HG03571 (cell line): Measurements from ENCODE around the gene CACNA1H.

Experiments
- ATAC-seq: cut with Tn5 transposase; IDR thresholded peaks from one replicate; pipeline ENCODE4 v1.9.1; 2021; ENCODE audit not compliant: unreplicated experiment

CACNA1H gene

DNA sequence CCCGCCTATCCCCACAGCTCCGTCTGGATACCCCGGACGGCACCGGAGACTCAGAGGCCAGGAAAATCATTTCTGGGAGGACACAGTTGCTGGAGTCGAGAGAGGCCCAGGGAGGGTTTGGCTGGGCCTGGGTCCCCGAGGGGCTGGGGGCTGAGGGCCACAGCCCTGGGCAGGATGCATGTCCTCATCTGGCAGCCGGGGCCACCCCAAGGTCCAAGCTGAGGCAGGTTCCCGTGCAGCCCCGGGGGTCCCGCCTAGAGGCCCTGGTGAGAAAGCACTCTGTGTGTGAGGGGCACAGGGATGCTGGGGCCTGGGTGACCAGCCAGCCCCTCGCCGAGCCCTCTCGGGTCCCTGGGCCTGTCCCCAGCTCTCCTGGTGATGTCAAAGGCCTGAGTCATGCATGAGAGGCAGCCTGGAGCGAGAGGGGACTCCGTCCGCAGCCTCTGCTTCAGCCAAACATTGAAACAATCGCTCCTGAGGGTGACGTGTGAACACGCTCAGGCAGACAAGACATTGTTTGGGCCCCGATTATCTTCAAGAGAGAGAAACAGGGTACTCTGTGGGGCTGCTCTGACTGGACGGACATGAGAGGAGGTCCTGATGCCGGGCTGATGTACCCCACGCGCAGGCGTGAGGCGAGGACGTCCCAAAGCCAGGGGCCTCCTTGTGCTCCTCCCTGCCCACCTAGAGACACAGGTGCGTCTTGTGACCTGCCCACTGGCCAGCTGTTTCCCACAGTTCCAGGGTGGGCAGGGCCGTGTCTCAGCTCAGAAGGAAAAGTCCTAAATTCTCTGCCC lies 31.1 kb upstream of the CACNA1H start:
- no peak for ATAC-seq

DNA sequence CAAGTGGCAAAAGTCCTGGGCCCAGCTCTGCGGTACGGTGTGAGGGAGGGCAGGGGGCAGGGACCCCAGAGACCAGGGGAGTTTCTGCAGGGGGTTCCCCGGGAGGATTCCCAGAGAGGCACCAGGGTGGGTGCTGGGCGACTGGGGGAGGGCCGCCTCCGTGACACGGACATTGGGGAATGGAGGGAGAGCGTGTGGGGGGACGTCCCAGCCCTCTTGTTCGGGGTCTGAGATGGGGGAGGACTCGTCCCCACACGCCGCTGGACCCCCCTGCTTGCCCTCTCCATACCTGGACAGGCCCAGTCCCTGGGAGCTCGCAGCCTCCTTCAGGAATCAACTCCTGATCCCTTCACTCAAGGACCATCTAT lies 30.5 kb upstream of the CACNA1H start:
- no peak for ATAC-seq

DNA sequence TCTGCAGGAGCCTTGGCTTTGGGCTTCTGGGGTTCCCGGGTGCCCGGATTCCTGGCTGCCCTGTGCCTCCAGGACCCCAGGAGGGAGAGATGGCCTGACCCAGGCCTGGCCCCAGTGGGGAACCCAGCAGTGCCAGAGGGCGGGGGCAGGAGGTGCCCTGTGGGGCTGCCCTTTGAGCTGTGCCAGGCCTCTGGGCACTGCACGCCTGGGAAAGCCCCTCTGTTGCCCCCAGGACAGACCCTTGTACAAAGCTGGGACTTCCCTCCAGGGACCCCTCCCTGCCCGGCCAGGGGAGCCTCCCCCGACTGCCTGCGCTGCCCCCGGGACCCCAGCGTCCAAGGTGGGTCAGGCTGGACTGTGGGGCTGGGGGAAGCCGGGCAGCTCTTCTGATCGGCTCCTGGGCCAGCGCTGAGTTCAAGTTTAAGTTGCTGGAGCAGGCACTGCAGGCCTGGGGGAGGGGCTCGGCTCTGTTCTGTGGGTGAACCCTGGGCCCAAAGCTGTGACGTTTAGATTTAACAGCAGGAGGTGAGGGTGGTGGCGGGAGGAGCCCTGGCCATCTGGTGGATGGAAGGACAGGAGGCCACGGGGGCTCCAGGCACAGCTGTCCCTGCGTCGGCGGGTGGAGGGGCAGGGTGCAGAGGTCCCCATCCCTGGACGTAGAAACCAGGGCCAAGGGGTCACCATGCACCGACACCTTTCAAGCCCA lies 29.2 kb upstream of the CACNA1H start:
- ATAC-seq, result no peak

DNA sequence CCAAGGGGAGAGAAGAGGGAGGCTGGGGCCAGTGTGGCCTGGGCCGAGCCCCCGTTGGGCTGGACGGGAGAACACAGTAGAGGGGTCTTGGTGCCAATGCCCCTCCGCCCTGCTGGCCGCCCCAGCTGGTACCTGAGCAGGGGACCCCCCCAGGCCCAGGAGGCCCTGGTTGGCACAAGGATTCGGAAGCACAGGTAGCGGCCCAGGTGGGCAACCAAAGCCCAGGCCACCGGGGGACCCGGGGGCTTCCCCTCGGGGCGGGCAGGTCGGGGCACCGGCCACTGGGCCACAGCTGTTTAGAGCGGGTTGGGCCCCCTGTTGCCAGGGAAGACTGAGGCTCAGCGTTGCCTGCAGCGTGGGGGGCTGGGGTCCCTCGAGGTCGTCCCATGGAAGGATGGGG lies 28.6 kb upstream of the CACNA1H start:
- no peak for ATAC-seq

DNA sequence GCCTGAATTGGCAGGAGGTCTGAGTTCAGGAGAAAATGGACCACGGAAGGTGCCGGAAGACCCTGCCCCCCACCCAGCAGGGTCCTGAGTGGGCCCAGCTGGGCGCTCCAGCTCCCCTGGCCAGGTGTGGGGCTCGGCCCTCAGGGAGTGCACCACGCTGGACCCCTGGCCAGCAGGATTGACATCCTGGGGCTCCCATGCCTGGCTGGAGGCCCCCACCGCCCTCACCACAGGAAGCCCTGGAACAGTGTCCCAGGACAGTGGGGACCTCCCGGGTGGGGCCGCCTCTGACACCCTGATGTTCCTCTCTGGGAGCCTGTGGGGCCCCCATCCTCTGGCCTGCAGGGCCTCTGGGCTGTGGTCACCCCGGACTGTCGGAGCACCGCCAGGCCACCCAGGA lies 28.1 kb upstream of the CACNA1H start:
- ATAC-seq, result no peak

DNA sequence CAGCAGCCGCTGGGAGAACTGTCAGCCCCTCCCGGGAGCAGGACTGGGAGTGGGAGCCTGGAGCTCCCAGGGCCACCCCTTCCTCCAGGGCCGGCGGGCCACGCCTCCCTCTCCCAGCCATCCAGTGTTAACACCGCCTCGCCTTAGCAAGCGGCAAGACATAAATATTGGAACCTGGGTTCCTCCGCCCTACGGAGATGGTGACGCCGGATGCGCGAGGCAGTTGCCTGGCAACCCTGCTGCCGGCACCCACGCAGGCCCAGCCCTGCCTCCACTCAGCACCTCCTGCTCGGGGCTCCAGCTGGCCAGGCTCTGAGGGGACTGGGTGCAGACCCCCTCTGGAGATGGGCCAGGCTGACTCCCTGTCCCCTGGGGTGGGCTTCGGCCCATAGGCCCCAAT lies 27.4 kb upstream of the CACNA1H start:
- ATAC-seq, result no peak

DNA sequence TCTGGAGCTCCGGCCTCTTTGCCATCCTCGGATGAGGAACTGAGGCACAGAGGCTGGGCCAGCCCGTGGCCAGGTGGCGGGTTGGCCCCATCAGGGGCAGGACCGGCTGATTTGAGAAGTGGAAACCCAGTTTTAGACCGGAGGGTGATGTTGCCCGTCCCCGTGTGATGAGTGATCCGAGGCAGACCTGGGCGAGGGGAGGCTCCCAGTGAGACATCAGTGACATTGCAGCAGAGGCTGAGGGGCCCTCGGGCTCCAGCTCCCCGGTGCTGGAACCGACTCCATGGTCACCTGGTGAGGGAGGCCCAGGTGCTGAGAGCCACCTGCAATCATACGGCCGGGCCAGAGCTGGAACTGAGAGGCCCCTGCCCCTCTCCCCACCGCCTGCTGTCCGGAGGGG lies 26.9 kb upstream of the CACNA1H start:
- no peak for ATAC-seq

DNA sequence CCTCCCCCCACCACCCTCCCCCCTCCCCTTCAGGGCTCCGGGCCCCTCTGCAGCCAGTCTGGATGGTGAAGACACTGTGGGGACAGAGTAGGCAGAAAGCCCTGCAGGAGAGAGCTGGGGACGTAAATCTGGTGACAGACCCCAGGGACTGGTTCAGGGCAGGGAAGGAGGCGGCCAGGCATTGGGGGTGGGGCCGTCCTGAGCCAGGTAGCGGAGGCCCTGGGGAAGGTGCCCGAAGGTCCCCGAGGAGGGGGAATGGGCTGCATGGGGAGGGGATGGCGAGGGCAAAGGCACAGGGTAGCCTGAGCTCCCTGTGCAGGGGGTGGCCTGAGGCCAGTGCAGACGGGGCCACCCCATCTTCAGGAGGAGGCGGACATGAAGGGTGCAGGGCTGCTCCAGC lies 26.3 kb upstream of the CACNA1H start:
- ATAC-seq, result no peak

DNA sequence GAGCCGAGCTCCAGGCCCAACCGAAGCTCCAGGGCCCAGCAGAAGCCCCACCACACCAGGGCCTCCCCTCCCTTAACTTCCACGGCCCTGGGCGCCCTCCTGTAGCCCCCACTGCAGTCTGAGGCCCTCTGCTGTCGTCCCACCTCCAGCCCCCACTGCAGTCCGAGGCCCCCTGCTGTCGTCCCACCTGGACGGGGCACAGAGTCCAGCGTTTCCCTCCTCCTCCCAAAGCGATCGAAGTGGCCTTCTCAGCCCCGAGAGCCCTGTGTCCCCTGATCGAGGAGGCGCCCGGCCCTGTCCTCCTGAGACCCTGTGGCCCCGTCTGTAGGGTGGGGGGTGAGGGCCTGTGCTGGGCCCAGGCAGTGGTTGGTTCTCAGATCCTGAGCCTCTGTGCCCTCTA lies 25.8 kb upstream of the CACNA1H start:
- ATAC-seq, result no peak

DNA sequence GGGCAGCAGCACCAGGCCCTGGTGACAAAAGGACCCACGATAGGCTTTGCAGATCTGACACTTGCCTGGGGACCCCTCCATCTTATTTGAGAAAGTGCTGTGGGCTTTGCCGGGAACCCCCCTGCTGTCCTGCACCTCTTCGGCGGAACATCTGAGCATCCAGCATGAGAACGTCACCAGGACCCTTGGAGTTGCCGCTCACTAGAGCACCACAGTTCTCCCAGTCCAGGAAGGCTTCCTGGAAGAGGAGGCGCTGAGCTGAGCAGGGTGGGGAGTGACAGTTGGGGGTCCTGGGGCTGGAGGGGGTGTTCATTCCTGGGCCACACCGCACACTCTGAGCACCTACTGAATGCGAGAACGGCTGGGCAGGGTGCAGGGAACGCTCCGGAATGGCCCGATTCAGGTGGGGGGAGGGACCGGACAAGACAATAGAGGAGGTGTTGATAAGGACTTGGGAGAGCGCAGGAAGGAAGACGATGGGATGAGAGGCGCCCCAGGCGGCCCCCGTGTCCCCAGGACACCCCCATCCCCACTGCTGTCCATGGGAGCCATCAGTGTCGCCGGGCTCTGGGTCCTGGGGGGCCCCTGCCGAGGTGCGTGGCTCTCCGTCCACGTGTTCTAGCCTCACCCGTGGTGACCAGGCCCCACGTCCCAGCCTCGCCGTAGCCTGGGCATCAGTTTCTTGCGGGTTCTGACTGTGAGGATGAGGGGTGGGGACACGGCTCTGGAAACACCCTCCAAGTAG lies 24.8 kb upstream of the CACNA1H start:
- no peak for ATAC-seq

DNA sequence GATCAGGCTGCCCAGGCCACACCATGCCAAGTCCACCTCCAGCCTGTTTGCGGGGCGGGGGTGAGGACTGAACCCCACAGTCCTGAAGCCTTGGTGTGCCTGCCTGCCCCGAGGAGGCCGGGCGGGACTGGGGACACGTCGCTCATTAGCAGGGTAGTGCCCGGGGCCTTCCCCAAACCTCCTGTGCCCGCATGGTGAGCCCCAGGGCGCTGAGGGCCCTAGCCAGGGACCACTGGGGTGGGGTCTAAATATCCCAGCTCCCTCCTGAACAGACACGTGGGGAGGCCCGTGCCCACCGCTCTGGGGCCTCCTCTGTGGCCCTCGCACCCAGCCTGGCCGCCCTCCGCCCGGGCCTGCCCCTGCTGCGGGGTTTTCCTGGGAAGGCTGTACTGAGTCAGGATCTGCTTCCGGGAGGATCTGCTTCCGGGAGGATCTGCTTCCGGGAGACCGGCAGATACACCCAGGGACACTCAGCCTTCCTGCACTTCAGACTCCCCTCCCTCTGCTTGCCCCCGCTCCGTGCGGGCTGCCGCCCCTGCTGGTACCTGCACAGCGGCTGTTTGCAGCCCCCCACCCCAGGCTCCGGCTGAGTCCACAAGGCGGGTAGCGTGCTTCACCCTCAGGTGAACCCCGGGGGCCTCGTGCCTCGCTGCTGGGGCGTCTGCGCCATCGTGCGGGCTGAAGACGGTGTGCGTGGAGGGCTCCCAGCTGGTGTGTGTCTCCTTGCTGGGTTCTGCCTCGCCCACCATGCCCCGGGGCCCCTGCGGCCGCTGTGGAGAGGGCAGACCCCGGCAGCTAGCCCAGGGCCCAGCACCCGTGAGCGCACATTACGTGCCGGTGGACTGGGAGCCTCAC lies 23.6 kb upstream of the CACNA1H start:
- no peak for ATAC-seq

DNA sequence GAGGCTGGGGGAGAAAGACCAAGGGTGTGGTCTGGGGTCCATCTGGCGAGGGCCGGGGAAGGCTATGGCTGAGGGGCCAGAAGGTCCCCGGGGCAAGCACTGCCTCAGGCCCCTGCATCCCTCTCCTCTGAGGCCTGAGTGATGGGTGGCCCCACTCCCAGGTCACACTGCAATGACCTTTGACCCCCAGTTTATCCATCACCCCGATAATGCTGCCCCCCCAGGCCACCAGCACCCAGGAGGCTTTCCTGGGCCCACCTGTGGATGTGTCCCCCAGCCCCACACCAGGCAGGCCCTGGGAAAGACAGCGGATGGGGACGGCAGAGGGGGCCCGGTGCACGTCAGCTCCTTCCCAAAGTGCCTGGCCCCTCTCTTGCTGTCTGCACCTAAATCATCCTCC lies 22.5 kb upstream of the CACNA1H start:
- no peak for ATAC-seq

DNA sequence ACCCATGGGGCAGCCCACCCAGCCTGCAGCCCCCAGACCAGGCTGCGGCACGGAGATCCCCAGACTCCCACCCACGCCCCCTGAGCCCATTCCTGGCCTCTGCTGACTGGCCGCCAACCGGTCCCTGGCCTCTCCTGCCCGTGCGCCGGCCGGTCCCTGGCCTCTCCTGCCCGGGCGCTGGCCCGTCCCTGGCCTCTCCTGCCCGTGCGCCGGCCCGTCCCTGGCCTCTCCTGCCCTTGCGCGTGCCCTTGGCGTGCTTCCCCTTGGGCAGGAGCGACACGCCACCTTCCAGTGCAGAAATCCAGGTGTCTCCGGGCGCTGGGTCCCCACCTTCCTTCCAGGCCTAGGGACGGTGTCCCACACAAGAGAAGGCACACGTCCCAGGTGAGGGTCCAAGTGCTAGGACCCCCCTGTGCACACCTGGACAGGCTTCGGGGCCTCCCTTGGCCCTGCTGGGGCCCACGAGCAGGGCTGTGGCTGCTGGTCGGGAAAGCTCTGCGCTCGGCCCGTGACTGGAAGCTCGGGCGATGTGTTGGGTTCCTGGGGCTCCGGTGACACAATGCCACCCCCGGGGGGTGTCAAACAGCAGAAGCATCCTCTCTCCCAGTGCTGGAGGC lies 21.4 kb upstream of the CACNA1H start:
- no peak for ATAC-seq

DNA sequence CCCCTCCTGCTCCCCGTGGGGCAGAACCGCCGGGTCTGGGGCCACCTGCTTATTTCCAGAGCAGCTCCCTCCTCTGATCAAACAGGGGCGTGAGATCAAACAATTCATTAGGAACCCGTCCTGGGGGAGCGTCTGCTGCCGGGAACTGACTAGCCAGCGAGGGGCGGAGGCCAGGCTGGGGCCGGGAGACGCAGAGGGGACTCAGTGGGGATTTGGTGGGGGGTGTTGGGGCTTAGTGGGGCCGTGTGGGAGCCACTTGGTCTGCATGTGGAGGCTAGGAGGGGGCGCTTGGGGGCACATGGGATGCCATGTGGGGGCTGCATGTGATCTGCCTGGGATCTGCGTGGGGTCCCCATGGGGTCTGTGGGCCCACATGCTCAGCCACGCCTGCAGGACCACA lies 20.5 kb upstream of the CACNA1H start:
- no peak for ATAC-seq

DNA sequence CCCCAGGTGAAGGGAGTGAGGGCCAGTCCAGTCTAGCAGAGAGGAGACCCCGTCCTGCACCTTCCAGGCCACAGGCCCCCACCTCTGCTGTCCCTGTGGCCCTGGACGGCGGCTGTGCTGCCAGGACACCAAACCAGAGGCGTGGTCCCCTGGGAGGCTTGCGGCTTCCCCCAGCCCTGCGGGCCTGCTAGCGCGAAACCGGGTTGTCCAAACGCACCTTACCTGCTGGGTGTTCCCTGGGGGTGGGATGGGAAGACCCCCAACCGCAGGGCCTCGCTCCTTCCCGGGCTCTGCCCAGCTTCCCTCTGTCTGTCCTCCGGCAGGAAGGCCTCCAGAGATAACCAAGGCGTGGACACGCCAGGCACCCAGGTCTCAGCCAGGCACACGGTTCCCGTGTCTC lies 19.6 kb upstream of the CACNA1H start:
- ATAC-seq, result no peak

DNA sequence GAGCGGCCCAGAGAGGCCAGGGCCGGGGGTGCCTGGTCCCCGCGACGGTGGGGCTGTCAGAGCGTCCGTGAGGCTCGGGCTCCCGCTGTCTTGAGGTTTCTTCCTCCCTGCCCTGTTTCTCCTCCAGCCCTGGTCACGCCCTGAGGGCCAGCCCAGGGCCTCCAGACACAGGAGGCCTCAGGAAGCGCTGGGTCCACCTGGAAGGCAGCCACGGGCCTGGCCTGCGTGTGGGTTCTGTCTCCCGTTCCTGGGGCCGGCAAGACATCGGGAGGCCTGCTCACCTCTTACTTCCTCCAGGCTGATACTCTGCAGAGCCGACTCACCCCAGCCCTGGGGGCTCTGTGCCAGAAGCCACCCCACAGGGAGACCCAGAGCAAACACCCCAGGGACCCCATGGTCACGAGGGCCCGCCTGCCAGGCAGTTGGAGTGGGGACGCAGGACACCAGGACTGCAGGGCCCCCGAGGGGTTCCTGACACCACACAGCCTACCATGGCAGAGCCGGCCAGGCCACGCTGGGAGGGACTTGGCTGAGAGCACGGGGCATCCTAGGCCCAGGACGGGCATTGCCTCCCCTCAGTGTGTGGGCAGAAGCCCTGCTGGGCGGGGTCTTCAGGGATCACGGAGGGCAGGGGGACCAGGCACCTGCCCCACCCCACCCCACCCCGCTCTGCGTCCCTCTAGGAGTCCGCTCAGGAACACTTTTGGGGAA lies 18.9 kb upstream of the CACNA1H start:
- ATAC-seq, result no peak

DNA sequence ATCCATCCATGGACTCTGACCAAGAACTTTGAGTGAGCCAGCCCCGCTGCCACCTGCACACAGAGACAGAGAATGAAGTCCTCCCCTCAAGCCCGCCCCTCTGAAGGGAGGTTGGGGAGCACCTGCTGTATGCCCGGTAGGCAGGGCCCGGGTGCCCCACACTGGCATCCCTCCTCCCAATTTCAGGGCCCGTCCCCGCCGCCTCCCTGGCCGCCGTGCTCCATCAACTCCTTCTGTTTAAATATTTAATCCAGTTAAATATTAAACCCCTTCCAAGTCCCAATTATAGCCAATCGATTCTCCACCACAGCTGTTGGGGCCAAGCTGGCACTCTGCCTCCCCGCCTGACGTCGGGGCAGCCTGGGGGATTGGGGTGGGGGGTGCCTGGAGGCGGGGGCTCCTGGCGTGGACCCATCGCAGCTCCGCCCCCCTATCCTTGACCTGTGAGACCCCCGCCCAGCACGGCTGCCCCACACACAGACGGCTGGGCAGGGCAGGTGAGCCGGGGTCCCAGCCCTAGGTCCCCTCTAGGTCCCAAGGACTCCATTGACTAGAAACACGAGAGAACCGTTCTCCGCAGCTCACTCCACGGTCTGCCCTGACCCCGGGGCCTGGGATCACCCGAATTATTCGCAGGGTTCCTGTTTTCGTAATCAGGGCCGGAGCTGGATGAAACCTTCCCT lies 18.0 kb upstream of the CACNA1H start:
- no peak for ATAC-seq

DNA sequence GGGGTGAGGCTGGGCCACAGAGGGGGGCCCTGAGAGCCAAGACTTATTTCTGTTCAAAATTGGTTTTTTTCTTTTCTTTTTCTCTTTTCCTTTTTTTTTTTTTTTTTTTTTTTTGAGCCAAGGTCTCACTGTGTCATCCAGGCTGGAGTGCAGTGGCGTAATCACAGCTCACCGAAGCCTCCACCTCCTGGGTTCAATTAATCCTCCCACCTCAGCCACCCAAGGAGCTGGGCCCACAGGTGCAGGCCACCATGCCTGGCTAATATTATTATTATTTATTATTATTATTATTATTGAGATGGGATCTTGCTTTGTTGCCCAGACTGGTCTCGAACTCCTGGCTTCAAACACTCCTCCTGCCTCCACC lies 17.5 kb upstream of the CACNA1H start:
- ATAC-seq, result no peak

DNA sequence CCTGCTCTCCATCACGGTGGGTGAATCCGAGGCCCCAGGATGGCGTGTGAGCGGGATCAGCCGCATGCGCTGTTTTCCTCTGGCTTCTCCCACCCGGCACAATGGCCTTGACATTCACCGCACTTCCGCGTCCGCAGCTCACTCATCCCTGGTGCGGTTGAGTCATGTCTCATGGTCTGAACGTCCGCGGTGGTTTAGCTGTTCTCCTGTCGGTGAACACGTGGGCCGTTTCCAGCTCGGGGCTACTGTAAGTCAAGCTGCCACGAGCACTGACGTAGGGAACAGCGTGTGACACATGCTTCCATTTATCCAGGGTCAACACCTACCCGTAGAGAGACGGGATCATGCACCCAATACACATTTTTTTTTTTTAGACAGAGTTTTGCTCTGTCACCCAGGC lies 15.3 kb upstream of the CACNA1H start:
- ATAC-seq, result no peak
